ENCODE data around the gene STX16.
"Not testable (repeated sequence)": the region's sequence is repeated elsewhere in the genome, so short reads cannot be mapped to it uniquely, and the experiment has no call there.

The STX16 gene

GRCh38 chr20:58637466-58638213, 13.4 kb upstream of the STX16 start:
- TF ChIP-seq, protein P1, sequence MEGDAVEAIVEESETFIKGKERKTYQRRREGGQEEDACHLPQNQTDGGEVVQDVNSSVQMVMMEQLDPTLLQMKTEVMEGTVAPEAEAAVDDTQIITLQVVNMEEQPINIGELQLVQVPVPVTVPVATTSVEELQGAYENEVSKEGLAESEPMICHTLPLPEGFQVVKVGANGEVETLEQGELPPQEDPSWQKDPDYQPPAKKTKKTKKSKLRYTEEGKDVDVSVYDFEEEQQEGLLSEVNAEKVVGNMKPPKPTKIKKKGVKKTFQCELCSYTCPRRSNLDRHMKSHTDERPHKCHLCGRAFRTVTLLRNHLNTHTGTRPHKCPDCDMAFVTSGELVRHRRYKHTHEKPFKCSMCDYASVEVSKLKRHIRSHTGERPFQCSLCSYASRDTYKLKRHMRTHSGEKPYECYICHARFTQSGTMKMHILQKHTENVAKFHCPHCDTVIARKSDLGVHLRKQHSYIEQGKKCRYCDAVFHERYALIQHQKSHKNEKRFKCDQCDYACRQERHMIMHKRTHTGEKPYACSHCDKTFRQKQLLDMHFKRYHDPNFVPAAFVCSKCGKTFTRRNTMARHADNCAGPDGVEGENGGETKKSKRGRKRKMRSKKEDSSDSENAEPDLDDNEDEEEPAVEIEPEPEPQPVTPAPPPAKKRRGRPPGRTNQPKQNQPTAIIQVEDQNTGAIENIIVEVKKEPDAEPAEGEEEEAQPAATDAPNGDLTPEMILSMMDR (IDR thresholded peaks at IDR 0.05; ENCODE audit: control insufficient read depth, extremely low read depth, insufficient read depth), result no peak
- no peak for DNase-seq (ENCODE audit: low read depth)
- no peak overlapping the region for H3K4me3 ChIP-seq (ENCODE audit: low read depth, low read length)

GRCh38 chr20:58638467-58639181, 12.5 kb upstream of the STX16 start:
- DNase-seq (ENCODE audit: low read depth), result no peak
- H3K4me3 ChIP-seq (ENCODE audit: low read depth, low read length), result no peak overlapping the region
- TF ChIP-seq, protein P1 (IDR thresholded peaks at IDR 0.05; ENCODE audit: control insufficient read depth, extremely low read depth, insufficient read depth), result no peak

DNA sequence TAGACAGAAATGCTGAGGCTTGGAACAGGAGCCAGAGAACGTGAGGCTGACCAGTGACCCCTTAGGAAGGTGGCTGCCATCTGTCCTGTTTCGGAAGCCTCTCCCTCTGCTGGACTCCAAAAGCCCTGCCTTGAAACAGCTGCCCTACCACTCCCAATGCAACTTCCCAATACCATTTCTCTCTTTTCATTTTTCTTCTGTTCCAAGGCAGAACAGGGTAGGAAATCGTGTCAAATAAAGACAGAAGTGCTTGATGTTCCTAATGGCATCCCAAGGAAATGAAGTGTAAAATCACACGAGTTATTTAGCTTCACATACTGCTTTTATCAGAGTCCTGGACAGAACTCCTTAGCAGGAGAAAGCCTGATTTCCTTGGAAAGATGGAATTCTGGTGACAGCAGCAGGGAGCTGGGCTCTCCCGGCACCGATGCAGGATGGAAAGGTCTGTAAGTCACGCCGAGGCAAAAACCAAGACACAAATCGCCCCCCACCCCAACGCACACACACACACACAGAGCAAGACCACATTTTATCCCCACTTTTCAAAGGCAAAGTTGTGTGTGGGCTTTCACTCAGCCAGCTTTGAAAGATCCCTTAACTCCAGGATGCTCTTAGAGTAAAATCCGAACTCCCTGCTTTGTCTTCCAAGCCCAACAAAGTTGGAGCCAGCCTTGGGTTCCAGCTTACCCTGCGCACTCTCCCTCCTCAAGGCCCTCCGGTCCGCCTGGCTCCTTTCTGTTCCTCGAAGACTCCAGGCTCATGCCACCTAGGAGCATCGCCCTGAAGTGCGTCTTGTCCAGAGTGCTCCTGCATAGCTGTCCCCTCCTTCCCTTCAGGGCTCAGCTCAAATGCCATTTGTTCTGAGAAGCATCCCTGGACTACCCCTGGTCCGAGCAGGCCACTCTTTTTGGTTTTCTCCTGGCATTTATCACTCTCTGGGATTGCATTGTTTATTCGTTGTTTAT, 11.6 kb upstream of the STX16 start:
- TF ChIP-seq, protein P1 (IDR thresholded peaks at IDR 0.05; ENCODE audit: control insufficient read depth, extremely low read depth, insufficient read depth), result no peak

GRCh38 chr20:58640446-58640845, 10.6 kb upstream of the STX16 start:
- no peak for DNase-seq (ENCODE audit: low read depth)
- TF ChIP-seq, protein P1 (IDR thresholded peaks at IDR 0.05; ENCODE audit: control insufficient read depth, extremely low read depth, insufficient read depth), result no peak
- H3K4me3 ChIP-seq (ENCODE audit: low read depth, low read length), result no peak overlapping the region

More for the DNA sequence above, 11.6 kb upstream of the STX16 start:
- H3K4me3 ChIP-seq (ENCODE audit: low read depth, low read length), result no peak overlapping the region
- no peak for DNase-seq (ENCODE audit: low read depth)

GRCh38 chr20:58642441-58642840, 8.6 kb upstream of the STX16 start:
- TF ChIP-seq, protein P1 (IDR thresholded peaks at IDR 0.05; ENCODE audit: control insufficient read depth, extremely low read depth, insufficient read depth), result no peak
- DNase-seq (ENCODE audit: low read depth), result no peak
- no peak overlapping the region for H3K4me3 ChIP-seq (ENCODE audit: low read depth, low read length)

GRCh38 chr20:58642896-58643295, 8.2 kb upstream of the STX16 start:
- DNase-seq (ENCODE audit: low read depth); H3K4me3 ChIP-seq (ENCODE audit: low read depth, low read length): not testable (repeated sequence)
